ENCODE data around the gene PPFIA1. TPM values are rescaled to one million over a fixed set of nuclear protein-coding genes. Genes with fewer than 3 reads are reported as not detected.

PPFIA1 gene
- total and polyA plus RNA-seq, 10 of the 15 experiments (the other 5 are each of a cell fraction or from before 2014, with no cell fraction given), result 5.2 to 26.2 (median 15.8) TPM

GRCh38 chr11:70290361-70291065 lies 20.0 kb downstream of the PPFIA1 start:
- TF ChIP-seq CHD2 (IDR thresholded peaks at IDR 0.05; ENCODE audit: borderline replicate concordance, low read depth, low read length) (no peak), ZBTB11 (CRISPR knock-in tag; IDR thresholded peaks at IDR 0.05) (no peak), NFIC (IDR thresholded peaks at IDR 0.05; ENCODE audit: low read depth, low read length) (no peak), STAT3 (IDR thresholded peaks at IDR 0.05; ENCODE audit: low read depth, low read length) (no peak)
- TF ChIP-seq, protein P1, sequence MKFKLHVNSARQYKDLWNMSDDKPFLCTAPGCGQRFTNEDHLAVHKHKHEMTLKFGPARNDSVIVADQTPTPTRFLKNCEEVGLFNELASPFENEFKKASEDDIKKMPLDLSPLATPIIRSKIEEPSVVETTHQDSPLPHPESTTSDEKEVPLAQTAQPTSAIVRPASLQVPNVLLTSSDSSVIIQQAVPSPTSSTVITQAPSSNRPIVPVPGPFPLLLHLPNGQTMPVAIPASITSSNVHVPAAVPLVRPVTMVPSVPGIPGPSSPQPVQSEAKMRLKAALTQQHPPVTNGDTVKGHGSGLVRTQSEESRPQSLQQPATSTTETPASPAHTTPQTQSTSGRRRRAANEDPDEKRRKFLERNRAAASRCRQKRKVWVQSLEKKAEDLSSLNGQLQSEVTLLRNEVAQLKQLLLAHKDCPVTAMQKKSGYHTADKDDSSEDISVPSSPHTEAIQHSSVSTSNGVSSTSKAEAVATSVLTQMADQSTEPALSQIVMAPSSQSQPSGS (IDR thresholded peaks at IDR 0.05; ENCODE audit: low read length), result no peak
- TF ChIP-seq, protein P2, sequence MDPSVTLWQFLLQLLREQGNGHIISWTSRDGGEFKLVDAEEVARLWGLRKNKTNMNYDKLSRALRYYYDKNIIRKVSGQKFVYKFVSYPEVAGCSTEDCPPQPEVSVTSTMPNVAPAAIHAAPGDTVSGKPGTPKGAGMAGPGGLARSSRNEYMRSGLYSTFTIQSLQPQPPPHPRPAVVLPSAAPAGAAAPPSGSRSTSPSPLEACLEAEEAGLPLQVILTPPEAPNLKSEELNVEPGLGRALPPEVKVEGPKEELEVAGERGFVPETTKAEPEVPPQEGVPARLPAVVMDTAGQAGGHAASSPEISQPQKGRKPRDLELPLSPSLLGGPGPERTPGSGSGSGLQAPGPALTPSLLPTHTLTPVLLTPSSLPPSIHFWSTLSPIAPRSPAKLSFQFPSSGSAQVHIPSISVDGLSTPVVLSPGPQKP (IDR thresholded peaks at IDR 0.05; ENCODE audit: low read depth, low read length), result no peak
- H3K79me2 ChIP-seq (ENCODE audit: control insufficient read depth, insufficient read depth, low read length), result no peaks in the 10 kb centered on the region
- no peaks in the 10 kb centered on the region for H4K20me1 ChIP-seq (ENCODE audit: control insufficient read depth, insufficient read depth)
- no peaks in the 10 kb centered on the region for H3K27me3 ChIP-seq (replicated peaks in 1 of 2; ENCODE audit: control insufficient read depth in 2 of 2, insufficient read depth in 2 of 2, low read length in 1 of 2)
- no peak overlapping the region for H3K4me3 ChIP-seq
- no peak overlapping the region for H3K9ac ChIP-seq (ENCODE audit: control insufficient read depth, insufficient read depth, low read length)
- intact Hi-C loops (cut with micrococcal nuclease; ENCODE audit: unreplicated experiment), result no loop called here
- H3K27ac ChIP-seq (ENCODE audit: control insufficient read depth, insufficient read depth), result no peak overlapping the region
- H2AFZ ChIP-seq (ENCODE audit: control insufficient read depth, low read depth, low read length), result no peak overlapping the region
- H3K36me3 ChIP-seq (ENCODE audit: control insufficient read depth in 2 of 2, insufficient read depth in 2 of 2, low read length in 1 of 2), result peaks cover 4 to 6% of the 10 kb centered on the region in 2 experiments; a peak in 3 of 4 replicates
- WGBS (ENCODE audit: insufficient coverage, insufficient replicate concordance, low lambda C conversion rate, missing lambda C conversion rate), result 75% methylated on average over 7 of the region's 7 CpGs
- DNase-seq (ENCODE audit: low read depth, low spot score) (no peak), FAIRE-seq (no peak), ATAC-seq (no peak)
- POLR2A ChIA-PET, result no interaction called here
- SMC1A ChIA-PET (ENCODE audit: uncharacterized antibody, unreplicated experiment), result interaction anchor here (1.5 kb wide), 1 partner anchor 20 kb away, joined by 5 read pairs; no protein-coding TSS in a partner anchor
- in situ Hi-C loops (cut with MboI), result no loop called here
- BruUV-seq (replicated peaks), result no TSS peak
- H3K9me3 ChIP-seq (replicated peaks; ENCODE audit: control insufficient read depth, insufficient read depth, low read length), result no peaks in the 10 kb centered on the region
- RAD21 ChIA-PET (ENCODE audit: unreplicated experiment), result no interaction called here
- H3K4me1 ChIP-seq (ENCODE audit: control insufficient read depth, insufficient read depth, low read length), result no peaks in the 10 kb centered on the region
- no peak overlapping the region for H3K4me2 ChIP-seq (ENCODE audit: control insufficient read depth, insufficient read depth)
- CTCF ChIA-PET, result no interaction called here

All from GM12878 (cell line).